GM21825 (cell line): ENCODE results near the gene RHOF.

Experiments
- ATAC-seq: cut with Tn5 transposase; IDR thresholded peaks from one replicate; pipeline ENCODE4 v1.9.1; 2021; ENCODE audit warnings: mild to moderate bottlenecking, moderate library complexity; ENCODE audit not compliant: unreplicated experiment

The RHOF gene, protein sequence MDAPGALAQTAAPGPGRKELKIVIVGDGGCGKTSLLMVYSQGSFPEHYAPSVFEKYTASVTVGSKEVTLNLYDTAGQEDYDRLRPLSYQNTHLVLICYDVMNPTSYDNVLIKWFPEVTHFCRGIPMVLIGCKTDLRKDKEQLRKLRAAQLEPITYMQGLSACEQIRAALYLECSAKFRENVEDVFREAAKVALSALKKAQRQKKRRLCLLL

GRCh38 chr12:121793440-121793837 is at the start of gene RHOF:
RHOF (minus strand) TSS chr12:121793688; CDS start chr12:121793633, 55 bp downstream.
- ATAC-seq, result peak; percentile 18

DNA sequence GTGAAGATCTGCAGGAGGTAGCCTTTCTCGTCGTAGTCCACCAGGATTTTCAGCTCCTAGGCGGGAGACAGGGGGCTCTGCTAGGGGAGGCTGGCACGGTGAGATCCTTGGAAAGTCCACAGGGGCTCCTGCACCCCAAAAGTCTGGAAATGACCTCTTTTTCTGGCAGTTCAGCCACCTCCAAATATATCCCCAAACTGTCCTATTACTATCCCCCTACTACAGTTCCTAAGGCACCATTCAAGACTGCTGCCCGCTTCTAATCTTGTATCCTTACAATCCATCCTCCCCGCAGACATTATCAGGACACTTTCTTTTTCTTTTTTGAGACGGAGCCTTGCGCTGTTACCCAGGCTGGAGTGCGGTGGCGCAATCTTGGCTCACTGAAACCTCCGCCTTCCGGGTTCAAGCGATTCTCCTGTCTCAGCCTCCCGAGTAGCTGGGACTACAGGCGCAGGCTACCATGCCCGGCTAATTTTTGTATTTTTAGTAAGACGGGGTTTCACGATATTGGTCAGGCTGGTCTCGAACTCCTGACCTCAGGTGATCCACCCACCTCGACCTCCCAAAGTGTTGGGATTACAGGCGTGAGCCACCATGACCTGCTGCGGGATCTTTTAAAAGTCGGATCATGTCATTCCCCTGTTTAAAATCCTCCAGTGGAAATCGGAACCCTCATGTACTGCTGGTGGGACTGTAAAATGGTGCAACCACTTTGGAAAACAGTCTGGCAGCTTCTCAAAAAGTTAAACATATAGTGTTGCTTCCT is 46.7 kb upstream of the RHOF start:
- no peak for ATAC-seq

DNA sequence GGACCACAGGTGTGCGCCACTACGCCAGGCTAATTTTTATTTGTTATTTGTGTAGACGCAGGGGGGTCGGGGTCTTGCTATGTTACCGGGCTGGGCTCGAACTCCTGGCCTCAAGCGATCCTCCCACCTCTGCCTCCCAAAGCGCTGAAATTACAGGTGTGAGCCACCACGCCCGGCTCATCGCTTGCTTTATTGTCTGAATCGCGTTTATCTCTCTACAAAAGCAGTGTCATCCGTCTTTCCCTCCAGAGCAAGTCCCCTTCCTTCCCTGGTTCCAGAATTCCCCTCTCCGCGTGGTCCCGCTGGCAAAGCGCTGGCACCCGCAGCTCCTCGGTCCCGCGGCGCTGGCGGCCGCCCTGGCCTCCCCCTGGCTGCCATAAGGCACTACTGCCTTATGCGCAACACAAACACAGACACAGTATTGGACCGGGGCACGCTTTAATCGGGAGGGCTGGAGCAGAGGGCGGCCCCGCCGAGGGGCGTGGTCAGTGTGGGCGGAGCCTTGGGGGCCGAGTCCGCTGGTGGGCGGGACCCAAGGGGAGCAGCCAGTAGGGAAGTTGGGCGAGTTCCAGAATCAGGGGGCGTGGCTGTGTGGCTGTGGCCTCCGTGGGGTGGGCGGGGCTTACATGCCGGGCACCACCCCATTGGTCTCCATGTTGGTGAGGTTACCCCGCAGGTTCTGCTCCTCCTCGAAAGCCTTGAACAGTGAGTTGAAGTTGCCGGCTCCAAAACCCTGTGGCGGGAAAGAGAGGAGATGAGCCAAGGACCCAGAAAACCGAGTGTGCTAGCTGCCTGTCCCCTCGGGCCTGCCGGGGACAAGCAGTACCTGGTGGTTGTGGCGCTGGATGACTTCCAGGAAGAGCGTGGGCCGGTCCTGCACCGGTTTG is 45.9 kb upstream of the RHOF start:
- peak; percentile 95 for ATAC-seq

- no peak for ATAC-seq
These were observed 44.6 kb upstream of the RHOF start for GRCh38 chr12:121838126-121838525.

DNA sequence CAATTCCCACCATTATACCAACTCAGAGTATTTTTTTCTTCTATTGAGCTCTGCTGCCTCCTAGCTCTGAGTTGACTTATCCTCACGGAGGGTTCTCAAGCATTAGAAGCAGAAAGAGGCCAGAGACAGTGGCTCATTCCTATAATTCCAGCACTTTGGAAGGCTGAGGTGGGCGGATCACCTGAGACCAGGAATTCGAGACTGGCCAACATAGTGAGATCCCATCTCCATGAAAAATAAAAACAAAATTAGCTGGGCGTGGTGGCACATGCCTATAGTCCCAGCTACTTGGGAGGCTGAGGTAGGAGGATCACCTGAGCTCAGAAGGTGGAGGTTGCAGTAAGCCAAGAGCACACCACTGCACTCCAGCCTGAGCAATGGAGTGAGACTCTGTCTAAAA is 44.2 kb upstream of the RHOF start:
- ATAC-seq, result no peak

- no peak for ATAC-seq
These were observed 38.2 kb upstream of the RHOF start for GRCh38 chr12:121831571-121832245.

- ATAC-seq, result no peak
These were observed 37.2 kb upstream of the RHOF start for GRCh38 chr12:121830588-121831265.

- ATAC-seq, result no peak
These were observed 36.6 kb upstream of the RHOF start for GRCh38 chr12:121830134-121830533.

GRCh38 chr12:121829250-121829918 is 35.9 kb upstream of the RHOF start:
- ATAC-seq, result no peak

GRCh38 chr12:121828826-121829225 is 35.3 kb upstream of the RHOF start:
- no peak for ATAC-seq

DNA sequence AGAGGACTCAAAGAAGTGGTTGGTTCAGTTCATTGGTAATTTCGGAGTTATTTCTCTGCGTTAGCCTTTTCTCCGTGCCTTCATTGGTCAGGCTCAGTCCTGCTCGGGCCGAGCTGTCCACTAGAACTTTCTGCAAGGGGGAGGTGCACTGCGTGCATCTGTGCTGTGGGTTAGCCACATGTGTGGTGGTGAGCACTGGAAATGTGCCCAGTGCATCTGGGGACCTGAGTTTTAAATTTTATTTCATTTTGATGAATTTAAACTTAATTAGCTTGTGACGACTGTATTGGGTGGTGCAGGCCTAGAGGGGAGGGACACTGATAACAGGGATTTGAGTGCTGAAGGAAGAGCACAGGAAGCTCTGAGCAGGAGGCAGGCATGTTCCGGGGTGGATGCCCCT is 34.8 kb upstream of the RHOF start:
- no peak for ATAC-seq

DNA sequence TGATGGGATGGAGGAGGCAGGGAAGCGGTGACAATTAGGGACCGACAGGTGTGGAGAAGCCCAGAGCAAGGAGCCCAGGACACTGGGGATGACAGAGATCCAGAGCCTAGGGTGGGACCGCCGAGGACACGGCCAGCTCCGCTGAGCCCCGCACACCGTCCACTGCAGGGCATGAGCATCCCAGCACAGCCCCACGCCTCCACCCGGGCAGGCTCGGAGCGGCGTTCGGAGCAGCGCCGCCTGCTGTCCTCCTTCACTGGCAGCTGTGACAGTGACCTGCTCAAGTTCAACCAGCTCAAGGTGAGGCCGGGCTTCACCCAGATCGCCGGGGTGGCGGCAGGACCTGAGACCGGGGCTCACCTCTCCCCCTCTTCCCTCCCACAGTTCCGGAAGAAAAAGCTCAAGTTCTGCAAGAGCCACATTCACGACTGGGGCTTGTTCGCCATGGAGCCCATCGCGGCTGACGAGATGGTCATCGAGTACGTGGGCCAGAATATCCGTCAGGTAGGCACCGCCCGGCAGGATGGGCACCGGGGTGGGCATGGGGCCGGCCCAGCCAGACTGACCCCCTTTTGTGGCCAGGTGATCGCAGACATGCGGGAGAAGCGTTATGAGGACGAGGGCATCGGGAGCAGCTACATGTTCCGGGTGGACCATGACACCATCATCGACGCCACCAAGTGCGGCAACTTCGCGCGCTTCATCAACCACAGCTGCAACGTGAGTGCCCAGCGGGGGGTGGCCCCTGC is 34.0 kb upstream of the RHOF start:
- no peak for ATAC-seq

GRCh38 chr12:121826318-121827150 is 33.0 kb upstream of the RHOF start:
- no peak for ATAC-seq

DNA sequence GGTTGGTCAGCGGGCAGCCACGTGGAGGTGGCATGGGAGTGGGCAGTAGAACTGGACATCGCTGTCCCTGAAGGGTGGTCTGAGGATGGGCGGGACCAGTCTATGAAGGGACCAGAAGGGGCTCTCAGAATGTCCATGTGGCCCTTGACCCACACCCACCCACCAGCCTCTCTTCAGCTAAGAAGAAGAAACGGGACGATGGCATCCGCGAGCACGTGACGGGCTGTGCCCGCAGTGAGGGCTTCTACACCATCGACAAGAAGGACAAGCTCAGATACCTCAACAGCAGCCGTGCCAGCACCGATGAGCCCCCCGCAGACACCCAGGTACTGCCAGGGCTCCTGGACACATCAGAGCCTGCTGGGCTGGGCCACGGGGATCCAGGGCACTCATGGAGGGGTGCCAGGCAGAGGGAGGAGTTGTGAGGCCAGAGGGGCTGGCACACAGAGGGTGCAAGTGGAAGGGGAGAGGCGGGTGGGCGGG is 31.6 kb upstream of the RHOF start:
- no peak for ATAC-seq

- no peak for ATAC-seq
These were observed 30.2 kb upstream of the RHOF start for GRCh38 chr12:121823727-121824115.

DNA sequence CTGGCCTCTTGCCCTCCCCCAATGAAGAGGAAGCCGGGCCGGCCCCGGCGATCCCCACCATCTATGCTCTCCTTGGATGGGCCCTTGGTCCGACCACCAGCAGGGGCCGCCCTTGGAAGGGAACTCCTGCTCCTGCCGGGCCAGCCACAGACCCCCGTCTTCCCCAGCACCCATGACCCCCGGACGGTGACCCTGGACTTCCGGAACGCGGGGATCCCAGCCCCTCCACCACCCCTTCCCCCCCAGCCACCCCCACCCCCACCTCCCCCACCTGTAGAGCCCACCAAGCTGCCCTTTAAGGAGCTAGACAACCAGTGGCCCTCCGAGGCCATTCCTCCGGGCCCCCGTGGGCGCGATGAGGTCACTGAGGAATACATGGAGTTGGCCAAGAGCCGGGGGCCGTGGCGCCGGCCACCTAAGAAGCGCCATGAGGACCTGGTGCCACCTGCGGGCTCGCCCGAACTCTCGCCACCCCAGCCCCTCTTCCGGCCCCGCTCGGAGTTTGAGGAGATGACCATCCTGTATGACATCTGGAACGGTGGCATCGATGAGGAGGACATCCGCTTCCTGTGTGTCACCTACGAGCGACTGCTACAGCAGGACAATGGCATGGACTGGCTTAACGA is 29.7 kb upstream of the RHOF start:
- no peak for ATAC-seq

- ATAC-seq, result no peak
These were observed 29.1 kb upstream of the RHOF start for GRCh38 chr12:121822393-121823100.
